HepG2 (cell line): ENCODE data around the gene MED23. TPM values are rescaled to one million over a fixed set of nuclear protein-coding genes. Genes with fewer than 3 reads are reported as not detected.

Experiments
- CEBPG ChIP-seq: IDR thresholded peaks from 2 replicates; pipeline ENCODE4 v1.6.1; 2016
- ERF ChIP-seq: IDR thresholded peaks from 2 replicates; pipeline ENCODE4 v1.6.1; 2018; ENCODE audit warnings: missing biosample characterization, missing genetic modification reagents
- MEIS1 ChIP-seq: sonication (generic); formaldehyde crosslinking; IDR thresholded peaks from 2 replicates; pipeline ENCODE4 v1.9.0; 2021; ENCODE audit warnings: mild to moderate bottlenecking, missing genetic modification reagents, moderate library complexity, borderline replicate concordance
- PHF20 ChIP-seq: sonication (generic); formaldehyde crosslinking; IDR thresholded peaks from 2 replicates; pipeline ENCODE4 v1.5.0; 2020; ENCODE audit warnings: mild to moderate bottlenecking, missing genetic modification reagents
- RARA ChIP-seq: IDR thresholded peaks from 2 replicates; pipeline ENCODE4 v1.6.1; 2016; ENCODE audit warnings: missing genetic modification reagents, missing compliant biosample characterization
- SALL1 ChIP-seq: sonication (generic); formaldehyde crosslinking; IDR thresholded peaks from 2 replicates; pipeline ENCODE4 v1.8.0; 2022; ENCODE audit warnings: mild to moderate bottlenecking, missing genetic modification reagents
- SIN3B ChIP-seq: fragments of 150-350 bp; IDR thresholded peaks from 2 replicates; pipeline ENCODE4 v1.6.1; 2014; ENCODE audit warnings: low read length
- SMAD1 ChIP-seq: sonication (generic); formaldehyde crosslinking; IDR thresholded peaks from 2 replicates; pipeline ENCODE4 v1.4.0; 2020; ENCODE audit warnings: missing genetic modification reagents, low read depth, mild to moderate bottlenecking, borderline replicate concordance
- SMAD3 ChIP-seq: sonication (generic); formaldehyde crosslinking; IDR thresholded peaks from 2 replicates; pipeline ENCODE4 v1.4.0; 2020; ENCODE audit warnings: missing genetic modification reagents
- SMARCE1 ChIP-seq: fragments of 450-650 bp; IDR thresholded peaks from 2 replicates; pipeline ENCODE4 v1.6.1; 2017; ENCODE audit warnings: borderline replicate concordance
- U2AF1 ChIP-seq: fragments of 200-400 bp; formaldehyde crosslinking; optimal IDR thresholded peaks from 2 replicates; pipeline ENCODE3; 2017; ENCODE audit warnings: mild to moderate bottlenecking, low read depth, low read length
- U2AF2 ChIP-seq: fragments of 200-400 bp; formaldehyde crosslinking; IDR thresholded peaks from 2 replicates; pipeline ENCODE4 v1.6.1; 2017; ENCODE audit warnings: low read depth, mild to moderate bottlenecking, low read length
- YEATS2 ChIP-seq: sonication (generic); formaldehyde crosslinking; IDR thresholded peaks from 2 replicates; pipeline ENCODE4 v1.4.0; 2020; ENCODE audit warnings: missing genetic modification reagents, borderline replicate concordance
- ZNF451 ChIP-seq: sonication (generic); formaldehyde crosslinking; IDR thresholded peaks from 2 replicates; pipeline ENCODE4 v1.5.0; 2020; ENCODE audit warnings: mild to moderate bottlenecking, missing genetic modification reagents
- ZNF496 ChIP-seq: sonication (generic); formaldehyde crosslinking; IDR thresholded peaks from 2 replicates; pipeline ENCODE4 v1.8.1; 2023; ENCODE audit warnings: mild to moderate bottlenecking, moderate library complexity, missing genetic modification reagents; ENCODE audit not compliant: insufficient replicate concordance
- ZNF672 ChIP-seq: sonication (generic); formaldehyde crosslinking; IDR thresholded peaks from 2 replicates; pipeline ENCODE4 v1.8.1; 2022; ENCODE audit warnings: missing genetic modification reagents
- ZNF720 ChIP-seq: sonication (generic); formaldehyde crosslinking; IDR thresholded peaks from 2 replicates; pipeline ENCODE4 v1.4.0; 2020; ENCODE audit warnings: missing genetic modification reagents
- polyA plus RNA-seq, 8 experiments: library from polyadenylated mRNA; depleted of rRNA in 3 of 8; stranded (reverse) in 7 of 8; unstranded in 1 of 8; fragments of >200 nt; fragmentation: Illumina TruSeq in 4 of 8; extraction: Trizol in 4 of 8; gene quantifications; 2 replicates each; pipeline versions ENCODE4 v1.2.1 to v1.2.3, GENCODE V29; 2011 to 2016; ENCODE audit warnings: low read depth in 4 of 8, missing spikeins in 1 of 8, mixed read lengths in 1 of 8; ENCODE audit not compliant: insufficient read depth in 1 of 8
- total RNA-seq, 5 experiments: library from RNA; depleted of rRNA; stranded (reverse); fragments of >200 nt; fragmentation: Illumina TruSeq; extraction: Trizol; gene quantifications; 2 replicates each; pipeline ENCODE4 v1.2.3, GENCODE V29; 2016; ENCODE audit warnings: low read depth in 1 of 5
- TF ChIP-seq, protein P1 (sequence below): sonication (generic); formaldehyde crosslinking; IDR thresholded peaks from one replicate; pipeline ENCODE4 v1.5.1; 2020; ENCODE audit warnings: mild to moderate bottlenecking, missing genetic modification reagents; ENCODE audit errors: not compliant biosample characterization
- TF ChIP-seq, protein P2 (sequence below): sonication (generic); formaldehyde crosslinking; IDR thresholded peaks from 2 replicates; pipeline ENCODE4 v1.5.0; 2020; ENCODE audit warnings: mild to moderate bottlenecking, missing genetic modification reagents
- TF ChIP-seq, protein P3 (sequence below): IDR thresholded peaks from 2 replicates; pipeline ENCODE4 v1.6.1; 2018; ENCODE audit warnings: missing genetic modification reagents, mild to moderate bottlenecking, missing compliant biosample characterization

The MED23 gene
- total and polyA plus RNA-seq, 2 of the 13 experiments (the other 11 are each of a cell fraction or from before 2014, with no cell fraction given) = 34.9 to 50.5 TPM

DNA sequence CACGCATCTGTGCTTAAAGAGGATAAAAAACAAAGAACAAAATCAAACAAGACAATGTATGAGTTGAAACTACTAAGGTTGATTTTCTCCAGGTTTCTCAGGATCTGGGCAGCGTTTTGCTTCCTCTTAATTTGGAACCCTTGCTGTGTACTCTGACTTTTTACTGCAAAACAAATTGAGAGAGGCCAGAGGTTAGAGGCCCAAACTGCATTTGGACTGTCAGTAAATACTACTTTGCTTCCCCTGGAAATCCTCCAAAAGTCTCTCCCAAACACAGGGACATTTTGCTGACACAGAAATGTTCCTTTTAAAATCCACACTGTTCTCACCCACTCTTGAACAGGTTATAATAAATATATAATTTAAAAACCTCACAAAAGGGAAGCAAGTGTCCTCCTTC is 53.9 kb downstream of the MED23 start (continued):
- TF ChIP-seq, protein P1, sequence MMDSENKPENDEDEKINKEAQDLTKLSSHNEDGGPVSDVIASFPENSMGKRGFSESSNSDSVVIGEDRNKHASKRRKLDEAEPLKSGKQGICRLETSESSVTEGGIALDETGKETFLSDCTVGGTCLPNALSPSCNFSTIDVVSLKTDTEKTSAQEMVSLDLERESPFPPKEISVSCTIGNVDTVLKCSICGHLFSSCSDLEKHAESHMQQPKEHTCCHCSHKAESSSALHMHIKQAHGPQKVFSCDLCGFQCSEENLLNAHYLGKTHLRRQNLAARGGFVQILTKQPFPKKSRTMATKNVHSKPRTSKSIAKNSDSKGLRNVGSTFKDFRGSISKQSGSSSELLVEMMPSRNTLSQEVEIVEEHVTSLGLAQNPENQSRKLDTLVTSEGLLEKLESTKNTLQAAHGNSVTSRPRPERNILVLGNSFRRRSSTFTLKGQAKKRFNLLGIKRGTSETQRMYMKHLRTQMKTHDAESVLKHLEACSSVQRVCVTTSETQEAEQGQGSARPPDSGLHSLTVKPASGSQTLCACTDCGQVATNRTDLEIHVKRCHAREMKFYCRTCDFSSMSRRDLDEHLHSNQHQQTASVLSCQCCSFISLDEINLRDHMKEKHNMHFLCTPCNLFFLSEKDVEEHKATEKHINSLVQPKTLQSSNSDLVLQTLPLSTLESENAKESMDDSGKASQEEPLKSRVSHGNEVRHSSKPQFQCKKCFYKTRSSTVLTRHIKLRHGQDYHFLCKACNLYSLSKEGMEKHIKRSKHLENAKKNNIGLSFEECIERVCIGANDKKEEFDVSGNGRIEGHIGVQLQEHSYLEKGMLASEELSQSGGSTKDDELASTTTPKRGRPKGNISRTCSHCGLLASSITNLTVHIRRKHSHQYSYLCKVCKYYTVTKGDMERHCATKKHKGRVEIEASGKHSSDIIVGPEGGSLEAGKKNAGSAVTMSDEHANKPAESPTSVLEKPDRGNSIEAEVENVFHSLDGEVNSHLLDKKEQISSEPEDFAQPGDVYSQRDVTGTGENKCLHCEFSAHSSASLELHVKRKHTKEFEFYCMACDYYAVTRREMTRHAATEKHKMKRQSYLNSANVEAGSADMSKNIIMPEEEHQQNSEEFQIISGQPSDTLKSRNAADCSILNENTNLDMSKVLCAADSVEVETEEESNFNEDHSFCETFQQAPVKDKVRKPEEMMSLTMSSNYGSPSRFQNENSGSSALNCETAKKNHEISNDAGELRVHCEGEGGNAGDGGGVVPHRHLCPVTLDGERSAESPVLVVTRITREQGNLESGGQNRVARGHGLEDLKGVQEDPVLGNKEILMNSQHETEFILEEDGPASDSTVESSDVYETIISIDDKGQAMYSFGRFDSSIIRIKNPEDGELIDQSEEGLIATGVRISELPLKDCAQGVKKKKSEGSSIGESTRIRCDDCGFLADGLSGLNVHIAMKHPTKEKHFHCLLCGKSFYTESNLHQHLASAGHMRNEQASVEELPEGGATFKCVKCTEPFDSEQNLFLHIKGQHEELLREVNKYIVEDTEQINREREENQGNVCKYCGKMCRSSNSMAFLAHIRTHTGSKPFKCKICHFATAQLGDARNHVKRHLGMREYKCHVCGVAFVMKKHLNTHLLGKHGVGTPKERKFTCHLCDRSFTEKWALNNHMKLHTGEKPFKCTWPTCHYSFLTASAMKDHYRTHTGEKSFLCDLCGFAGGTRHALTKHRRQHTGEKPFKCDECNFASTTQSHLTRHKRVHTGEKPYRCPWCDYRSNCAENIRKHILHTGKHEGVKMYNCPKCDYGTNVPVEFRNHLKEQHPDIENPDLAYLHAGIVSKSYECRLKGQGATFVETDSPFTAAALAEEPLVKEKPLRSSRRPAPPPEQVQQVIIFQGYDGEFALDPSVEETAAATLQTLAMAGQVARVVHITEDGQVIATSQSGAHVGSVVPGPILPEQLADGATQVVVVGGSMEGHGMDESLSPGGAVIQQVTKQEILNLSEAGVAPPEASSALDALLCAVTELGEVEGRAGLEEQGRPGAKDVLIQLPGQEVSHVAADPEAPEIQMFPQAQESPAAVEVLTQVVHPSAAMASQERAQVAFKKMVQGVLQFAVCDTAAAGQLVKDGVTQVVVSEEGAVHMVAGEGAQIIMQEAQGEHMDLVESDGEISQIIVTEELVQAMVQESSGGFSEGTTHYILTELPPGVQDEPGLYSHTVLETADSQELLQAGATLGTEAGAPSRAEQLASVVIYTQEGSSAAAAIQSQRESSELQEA (CRISPR knock-in tag) = no peak
- no peak for TF ChIP-seq U2AF1
- no peak for TF ChIP-seq ZNF672 (CRISPR knock-in tag)
- no peak for TF ChIP-seq SIN3B
- TF ChIP-seq, protein P2, sequence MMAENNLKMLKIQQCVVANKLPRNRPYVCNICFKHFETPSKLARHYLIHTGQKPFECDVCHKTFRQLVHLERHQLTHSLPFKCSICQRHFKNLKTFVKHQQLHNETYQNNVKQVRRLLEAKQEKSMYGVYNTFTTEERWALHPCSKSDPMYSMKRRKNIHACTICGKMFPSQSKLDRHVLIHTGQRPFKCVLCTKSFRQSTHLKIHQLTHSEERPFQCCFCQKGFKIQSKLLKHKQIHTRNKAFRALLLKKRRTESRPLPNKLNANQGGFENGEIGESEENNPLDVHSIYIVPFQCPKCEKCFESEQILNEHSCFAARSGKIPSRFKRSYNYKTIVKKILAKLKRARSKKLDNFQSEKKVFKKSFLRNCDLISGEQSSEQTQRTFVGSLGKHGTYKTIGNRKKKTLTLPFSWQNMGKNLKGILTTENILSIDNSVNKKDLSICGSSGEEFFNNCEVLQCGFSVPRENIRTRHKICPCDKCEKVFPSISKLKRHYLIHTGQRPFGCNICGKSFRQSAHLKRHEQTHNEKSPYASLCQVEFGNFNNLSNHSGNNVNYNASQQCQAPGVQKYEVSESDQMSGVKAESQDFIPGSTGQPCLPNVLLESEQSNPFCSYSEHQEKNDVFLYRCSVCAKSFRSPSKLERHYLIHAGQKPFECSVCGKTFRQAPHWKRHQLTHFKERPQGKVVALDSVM (CRISPR knock-in tag) = peak; percentile 90
- no peak; the same call in 1 of the 2 replicates for TF ChIP-seq RARA (CRISPR knock-in tag)
- TF ChIP-seq SALL1 (CRISPR knock-in tag) = peak; percentile 65; the same call in 1 of the 2 replicates
- TF ChIP-seq, protein P3, sequence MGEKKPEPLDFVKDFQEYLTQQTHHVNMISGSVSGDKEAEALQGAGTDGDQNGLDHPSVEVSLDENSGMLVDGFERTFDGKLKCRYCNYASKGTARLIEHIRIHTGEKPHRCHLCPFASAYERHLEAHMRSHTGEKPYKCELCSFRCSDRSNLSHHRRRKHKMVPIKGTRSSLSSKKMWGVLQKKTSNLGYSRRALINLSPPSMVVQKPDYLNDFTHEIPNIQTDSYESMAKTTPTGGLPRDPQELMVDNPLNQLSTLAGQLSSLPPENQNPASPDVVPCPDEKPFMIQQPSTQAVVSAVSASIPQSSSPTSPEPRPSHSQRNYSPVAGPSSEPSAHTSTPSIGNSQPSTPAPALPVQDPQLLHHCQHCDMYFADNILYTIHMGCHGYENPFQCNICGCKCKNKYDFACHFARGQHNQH = 0 out of 2 replicates have a peak, but pooled peaks have one; percentile 25
- TF ChIP-seq MEIS1 = no peak
- no peak for TF ChIP-seq ZNF496 (CRISPR knock-in tag)
- 0 out of 2 replicates have a peak, but pooled peaks have one; percentile 57 for TF ChIP-seq ERF (CRISPR knock-in tag)
- no peak for TF ChIP-seq ZNF451 (CRISPR knock-in tag)
- TF ChIP-seq U2AF2 = no peak
- no peak for TF ChIP-seq ZNF720 (CRISPR knock-in tag)
- no peak for TF ChIP-seq YEATS2
- TF ChIP-seq SMARCE1 = no peak
- TF ChIP-seq SMAD1 (CRISPR knock-in tag) = no peak
- no peak for TF ChIP-seq PHF20 (CRISPR knock-in tag)
- TF ChIP-seq CEBPG (CRISPR knock-in tag) = peak; percentile 55
- no peak for TF ChIP-seq SMAD3 (CRISPR knock-in tag)
